H1 (cell line): ENCODE measurements around the gene ZP2. TPM values are rescaled to one million over a fixed set of nuclear protein-coding genes. Genes with fewer than 3 reads are reported as not detected.

Source experiments
- CTCF ChIA-PET: fragments of 300-600 bp; sonication (Branson Sonifier 250); formaldehyde crosslinking; loops from one replicate; lab custom pipeline; 2021; ENCODE audit not compliant: partially characterized antibody; lab: Charles Lee
- POLR2A ChIA-PET: fragments of 300-600 bp; sonication (Branson Sonifier 250); formaldehyde crosslinking; loops from one replicate; lab custom pipeline; 2021; ENCODE audit warnings: inconsistent platforms; ENCODE audit not compliant: partially characterized antibody; lab: Charles Lee
- DNase-seq, 2 experiments: peaks; one replicate each; pipeline versions ENCODE4 v3.0.0 to v3.0.0-alpha.2; 2010 to 2022; ENCODE audit warnings: low spot score in 2 of 2, low read depth in 1 of 2, mixed read lengths in 1 of 2
- FAIRE-seq: peaks from 2 replicates; lab custom pipeline; 2011; peaks lifted over from hg19 to GRCh38; lab: Jason Lieb, UNC
- H2AFZ ChIP-seq: 2 replicates; pipeline ENCODE4 v1.8.1; 2012; ENCODE audit warnings: low read length, inconsistent platforms
- H2AK5ac ChIP-seq: 2 replicates; pipeline ENCODE4 v1.6.1; 2013; ENCODE audit warnings: low read depth, low read length
- H2BK120ac ChIP-seq: replicated peaks from 2 replicates; pipeline ENCODE3; 2013; ENCODE audit warnings: low read depth, low read length, inconsistent platforms
- H2BK12ac ChIP-seq: 2 replicates; pipeline ENCODE4 v1.6.1; 2013; ENCODE audit warnings: low read depth, low read length
- H2BK15ac ChIP-seq: 2 replicates; pipeline ENCODE4 v1.6.1; 2013; ENCODE audit warnings: low read length
- H2BK20ac ChIP-seq: 2 replicates; pipeline ENCODE4 v1.6.1; 2013; ENCODE audit warnings: low read length
- H2BK5ac ChIP-seq: 2 replicates; pipeline ENCODE4 v1.6.1; 2013; ENCODE audit warnings: low read depth, low read length
- H3K14ac ChIP-seq: 2 replicates; pipeline ENCODE4 v1.6.1; 2013; ENCODE audit warnings: inconsistent platforms; ENCODE audit not compliant: insufficient read length
- H3K18ac ChIP-seq: 2 replicates; pipeline ENCODE4 v1.6.1; 2013; ENCODE audit warnings: low read length; ENCODE audit errors: extremely low read depth
- H3K23ac ChIP-seq: 2 replicates; pipeline ENCODE4 v1.6.1; 2013; ENCODE audit warnings: inconsistent platforms; ENCODE audit not compliant: insufficient read length
- H3K23me2 ChIP-seq: 2 replicates; pipeline ENCODE4 v1.6.1; 2013; ENCODE audit warnings: low read depth, low read length
- H3K27ac ChIP-seq: 2 replicates; pipeline ENCODE4 v1.6.1; 2011; ENCODE audit warnings: low read depth, low read length, inconsistent platforms
- H3K27me3 ChIP-seq, 4 experiments: replicated peaks in 1 of 4; 1 replicate in 1 of 4; 2 replicates in 3 of 4; pipeline versions ENCODE4 v1.6.1 to v1.8.1; 2011 to 2013; ENCODE audit warnings: low read length in 3 of 4, mild to moderate bottlenecking in 3 of 4, inconsistent platforms in 2 of 4, mixed read lengths in 2 of 4, moderate library complexity in 1 of 4; ENCODE audit not compliant: control insufficient read depth in 3 of 4, insufficient read depth in 3 of 4; ENCODE audit errors: extremely low read depth in 1 of 4
- H3K36me3 ChIP-seq, 4 experiments: 2 replicates each; pipeline versions ENCODE4 v1.6.1 to v1.8.1; 2011 to 2013; ENCODE audit warnings: mild to moderate bottlenecking in 4 of 4, low read length in 3 of 4, moderate library complexity in 2 of 4, control low read depth in 1 of 4, inconsistent platforms in 1 of 4; ENCODE audit not compliant: insufficient read depth in 4 of 4, control insufficient read depth in 2 of 4
- H3K4ac ChIP-seq: replicated peaks from 2 replicates; pipeline ENCODE3; 2013; ENCODE audit warnings: low read length, low read depth, mixed read lengths, inconsistent platforms; ENCODE audit not compliant: insufficient read length
- H3K4me1 ChIP-seq, 4 experiments: replicated peaks in 1 of 4; 1 replicate in 1 of 4; 2 replicates in 3 of 4; pipeline versions ENCODE4 v1.6.1 to v1.8.1; 2011 to 2013; ENCODE audit warnings: low read length in 3 of 4, inconsistent platforms in 2 of 4, mixed read lengths in 1 of 4; ENCODE audit not compliant: insufficient read depth in 4 of 4, control insufficient read depth in 3 of 4
- H3K4me2 ChIP-seq, 2 experiments: 2 replicates each; pipeline versions ENCODE4 v1.6.1 to v1.8.1; 2011 to 2013; ENCODE audit warnings: low read depth in 2 of 2, low read length in 2 of 2, control low read depth in 1 of 2, inconsistent platforms in 1 of 2, mild to moderate bottlenecking in 1 of 2; ENCODE audit not compliant: insufficient read depth in 1 of 2
- H3K4me3 ChIP-seq, 4 experiments: fragments of 200-600, 300-600 bp in 1 of 4; sonication (generic), shearing (Covaris generic), sonication (Bioruptor Twin) in 1 of 4; 2 replicates each; pipeline versions ENCODE4 v1.5.1 to v1.8.1; 2011 to 2016; ENCODE audit warnings: low read length in 4 of 4, low read depth in 3 of 4, control low read depth in 2 of 4, inconsistent platforms in 2 of 4, mild to moderate bottlenecking in 2 of 4, mixed read lengths in 1 of 4, moderate library complexity in 1 of 4; ENCODE audit not compliant: insufficient read depth in 2 of 4; ENCODE audit errors: extremely low read depth in 1 of 4
- H3K56ac ChIP-seq: replicated peaks from 2 replicates; pipeline ENCODE3; 2013; ENCODE audit warnings: low read depth, mild to moderate bottlenecking, mixed read lengths, low read length, inconsistent platforms; ENCODE audit not compliant: insufficient read length
- H3K79me1 ChIP-seq: 2 replicates; pipeline ENCODE4 v1.6.1; 2013; ENCODE audit warnings: low read depth, low read length, control low read depth
- H3K79me2 ChIP-seq, 2 experiments: 2 replicates each; pipeline versions ENCODE4 v1.6.1 to v1.8.1; 2012 to 2013; ENCODE audit warnings: low read length in 2 of 2, mild to moderate bottlenecking in 2 of 2, inconsistent platforms in 1 of 2; ENCODE audit not compliant: insufficient read depth in 2 of 2, control insufficient read depth in 1 of 2
- H3K9ac ChIP-seq, 4 experiments: replicated peaks in 1 of 4; 1 replicate in 1 of 4; 2 replicates in 3 of 4; pipeline versions ENCODE4 v1.6.1 to v1.8.1; 2011 to 2013; ENCODE audit warnings: low read depth in 3 of 4, low read length in 3 of 4, control low read depth in 2 of 4, mild to moderate bottlenecking in 2 of 4, moderate library complexity in 2 of 4, inconsistent platforms in 1 of 4; ENCODE audit errors: extremely low read depth in 1 of 4
- H3K9me3 ChIP-seq, 2 experiments: 2 replicates each; pipeline versions ENCODE4 v1.6.1 to v1.8.1; 2012 to 2013; ENCODE audit warnings: mild to moderate bottlenecking in 2 of 2, moderate library complexity in 2 of 2, control low read depth in 1 of 2, inconsistent platforms in 1 of 2, low read depth in 1 of 2, low read length in 1 of 2, mixed read lengths in 1 of 2; ENCODE audit not compliant: insufficient read depth in 2 of 2
- H4K20me1 ChIP-seq, 2 experiments: replicated peaks in 1 of 2; 2 replicates each; pipeline versions ENCODE3 to v1.8.1; 2011 to 2013; ENCODE audit warnings: inconsistent platforms in 2 of 2, low read length in 2 of 2, mild to moderate bottlenecking in 1 of 2; ENCODE audit not compliant: insufficient read depth in 2 of 2, control insufficient read depth in 1 of 2
- H4K5ac ChIP-seq: 2 replicates; pipeline ENCODE4 v1.6.1; 2013; ENCODE audit warnings: low read length, low read depth, mixed read lengths, inconsistent platforms; ENCODE audit not compliant: insufficient read length
- H4K8ac ChIP-seq: 2 replicates; pipeline ENCODE4 v1.8.0; 2013; ENCODE audit warnings: mild to moderate bottlenecking, moderate library complexity, low read length, inconsistent platforms; ENCODE audit not compliant: insufficient read depth; ENCODE audit errors: extremely low read depth
- H4K91ac ChIP-seq: replicated peaks from 2 replicates; pipeline ENCODE3; 2013; ENCODE audit warnings: low read length, mixed read lengths, inconsistent platforms; ENCODE audit not compliant: insufficient read length
- BCL11A ChIP-seq, 2 experiments: IDR thresholded peaks; one replicate each; pipeline ENCODE4 v1.6.1; 2011; ENCODE audit warnings: low read depth in 2 of 2, low read length in 2 of 2, mild to moderate bottlenecking in 2 of 2
- SAP30 ChIP-seq: fragments of 300-600 bp; sonication (generic); IDR thresholded peaks from 2 replicates; pipeline ENCODE4 v1.7.1; 2012; ENCODE audit warnings: low read length, moderate library complexity, mild to moderate bottlenecking, inconsistent platforms; ENCODE audit not compliant: insufficient read depth, insufficient replicate concordance
- TEAD4 ChIP-seq: IDR thresholded peaks from 2 replicates; pipeline ENCODE4 v1.6.1; 2012; ENCODE audit warnings: low read depth, low read length, inconsistent platforms, mixed read lengths
- WGBS, 2 experiments: shearing (Covaris generic) in 1 of 2; methylation state at CpG; one replicate each; pipeline versions ENCODE4 v1.1.6 to v1.1.7; 2013 to 2015; ENCODE audit warnings: low lambda C conversion rate in 2 of 2, mixed read lengths in 2 of 2, inconsistent platforms in 1 of 2, low coverage in 1 of 2, missing lambda C conversion rate in 1 of 2; ENCODE audit not compliant: insufficient replicate concordance in 2 of 2, insufficient coverage in 1 of 2, insufficient read length in 1 of 2; ENCODE audit errors: extremely low coverage in 1 of 2, missing lambda C conversion rate in 1 of 2; 5-methylcytosine and 5-hydroxymethylcytosine counted together
- polyA plus RNA-seq, 7 experiments: library from polyadenylated mRNA; depleted of rRNA in 3 of 7; stranded (reverse) in 5 of 7; unstranded in 2 of 7; fragments of >200 nt in 5 of 7; fragments of 200-250 nt in 2 of 7; gene quantifications; 1 replicate in 5 of 7; 2 replicates in 1 of 7; 4 replicates in 1 of 7; pipeline versions ENCODE4 v1.2.1 to v1.2.3, GENCODE V29; 2011 to 2013; ENCODE audit warnings: missing spikeins in 2 of 7, mixed read lengths in 2 of 7
- total RNA-seq: library from RNA; stranded (reverse); fragmentation: NEBNext Ultra II Directional; extraction: Animal tissue kit (Norgen Biotek cat#: 25700); gene quantifications from 2 replicates; pipeline ENCODE4 v1.2.1, GENCODE V29; 2021

The ZP2 gene
- total and polyA plus RNA-seq, 2 of the 8 experiments (the other 6 are each of a cell fraction or from before 2014, with no cell fraction given), result not detected

GRCh38 chr16:21218153-21218552, 6.8 kb upstream of the ZP2 start:
- Histone ChIP-seq H2BK5ac (no peak overlapping the region), H3K4me3 (no peak overlapping the region), H3K36me3 (no peaks in the 10 kb centered on the region), H3K9ac (no peak overlapping the region), H3K27me3 (no peaks in the 10 kb centered on the region), H2BK15ac (no peak overlapping the region), H3K4ac (no peak overlapping the region), H3K9me3 (no peaks in the 10 kb centered on the region), H3K4me2 (no peak overlapping the region), H2BK120ac (no peak overlapping the region), H4K20me1 (no peaks in the 10 kb centered on the region), H3K23me2 (no peaks in the 10 kb centered on the region), H3K23ac (no peak overlapping the region), H3K4me1 (peaks cover 3 to 13% (median 9%) of the 10 kb centered on the region in 4 experiments; a peak in 6 of 7 replicates)
- no peak for DNase-seq
- ChIA-PET POLR2A (no interaction called here), CTCF (interaction anchor here (0.6 kb wide), 1 partner anchor 343 kb away, joined by 3 read pairs; no protein-coding TSS in a partner anchor)
- TF ChIP-seq SAP30, result no peak
- no peak for TF ChIP-seq TEAD4
- no peak for TF ChIP-seq BCL11A (IDR thresholded peaks at IDR 0.05; ENCODE audit: low read depth in 2 of 2, low read length in 2 of 2)
- TF ChIP-seq, all 59 proteins: peak for 0
- no peak overlapping the region for H3K27ac ChIP-seq
- no peaks in the 10 kb centered on the region for H3K79me1 ChIP-seq
- H2AK5ac ChIP-seq, result no peak overlapping the region
- H3K14ac ChIP-seq, result no peak overlapping the region
- no peak overlapping the region for H3K56ac ChIP-seq
- FAIRE-seq, result no peak
- H2AFZ ChIP-seq, result no peak overlapping the region; the same call in 1 of the 2 replicates
- H4K8ac ChIP-seq, result no peak overlapping the region
- no peak overlapping the region for H4K91ac ChIP-seq
- no peak overlapping the region for H2BK20ac ChIP-seq
- no peak overlapping the region for H4K5ac ChIP-seq
- no peak overlapping the region for H2BK12ac ChIP-seq
- no peak overlapping the region for H3K18ac ChIP-seq
- H3K79me2 ChIP-seq, result no peaks in the 10 kb centered on the region
- WGBS, 2 experiments, result 89% methylated on average over 7 of the region's 7 CpGs; no CpG with 5 or more reads in 1 of the 2 experiments
